Stimulated activated CD4-positive, alpha-beta T cell treated with anti-CD3 and anti-CD28 coated beads, Interleukin-4, amount 100 ng/mL, for 48 hours (primary cell): Measurements from ENCODE around the gene C2orf68.
"Not testable (repeated sequence)": the region's sequence is repeated elsewhere in the genome, so short reads cannot be mapped to it uniquely, and the experiment has no call there.

ENCODE experiments used
- DNase-seq, 2 donors: peaks; one replicate each; pipeline ENCODE4 v3.0.0-alpha.2; 2020; ENCODE audit warnings: low read depth in 2 of 2

The C2orf68 gene

GRCh38 chr2:85631316-85631715, 19.4 kb upstream of the C2orf68 start:
- DNase-seq, result no peak

GRCh38 chr2:85628658-85629057, 16.8 kb upstream of the C2orf68 start:
- DNase-seq, result no peak

GRCh38 chr2:85623991-85624390, 12.1 kb upstream of the C2orf68 start:
- no peak for DNase-seq

- DNase-seq, result no peak
Measured at GRCh38 chr2:85621338-85621737, 9.5 kb upstream of the C2orf68 start.

GRCh38 chr2:85619617-85620016, 7.8 kb upstream of the C2orf68 start:
- DNase-seq, result no peak

GRCh38 chr2:85617723-85618122, 5.9 kb upstream of the C2orf68 start:
- not testable (repeated sequence) for DNase-seq

GRCh38 chr2:85615413-85615728, 3.5 kb upstream of the C2orf68 start:
- DNase-seq, result no peak

GRCh38 chr2:85614757-85615156, 2.9 kb upstream of the C2orf68 start:
- DNase-seq, result not testable (repeated sequence)

GRCh38 chr2:85613717-85614515, 2.0 kb upstream of the C2orf68 start:
- no peak for DNase-seq

GRCh38 chr2:85611217-85611704, 605 bp downstream of the C2orf68 start:
- DNase-seq, result no peak

GRCh38 chr2:85607268-85608215, 4.3 kb downstream of the C2orf68 start:
- DNase-seq, result no peak

GRCh38 chr2:85606116-85606455, 5.8 kb downstream of the C2orf68 start:
- no peak for DNase-seq

GRCh38 chr2:85605406-85606115, 6.3 kb downstream of the C2orf68 start:
- DNase-seq, result no peak

- DNase-seq, result no peak
Measured at GRCh38 chr2:85604568-85605339, 7.1 kb downstream of the C2orf68 start.

GRCh38 chr2:85604133-85604444, 7.8 kb downstream of the C2orf68 start:
- DNase-seq, result not testable (repeated sequence)

GRCh38 chr2:85602476-85603234, 9.2 kb downstream of the C2orf68 start, which contains the start of gene TMEM150A:
Gene TMEM150A, minus strand, starts transcription at chr2:85602698. Its CDS starts 750 bp downstream, at chr2:85601948.
- peak; percentile 80 to 84 for DNase-seq

GRCh38 chr2:85601771-85602475, 9.9 kb downstream of the C2orf68 start:
- DNase-seq, result no peak

GRCh38 chr2:85600951-85601770, 10.7 kb downstream of the C2orf68 start:
- no peak for DNase-seq

GRCh38 chr2:85600235-85600575, 11.7 kb downstream of the C2orf68 start:
- DNase-seq, result no peak
